NT2/D1 (cell line): ENCODE data around the gene FIGNL2.

Experiments used
- SUZ12 ChIP-seq: IDR thresholded peaks from 2 replicates; pipeline ENCODE4 v1.6.1; 2011; ENCODE audit not compliant: insufficient read length, insufficient read depth; ENCODE audit errors: extremely low read depth
- YY1 ChIP-seq: IDR thresholded peaks from 2 replicates; pipeline ENCODE4 v1.6.1; 2011; ENCODE audit not compliant: insufficient read length, insufficient read depth

DNA sequence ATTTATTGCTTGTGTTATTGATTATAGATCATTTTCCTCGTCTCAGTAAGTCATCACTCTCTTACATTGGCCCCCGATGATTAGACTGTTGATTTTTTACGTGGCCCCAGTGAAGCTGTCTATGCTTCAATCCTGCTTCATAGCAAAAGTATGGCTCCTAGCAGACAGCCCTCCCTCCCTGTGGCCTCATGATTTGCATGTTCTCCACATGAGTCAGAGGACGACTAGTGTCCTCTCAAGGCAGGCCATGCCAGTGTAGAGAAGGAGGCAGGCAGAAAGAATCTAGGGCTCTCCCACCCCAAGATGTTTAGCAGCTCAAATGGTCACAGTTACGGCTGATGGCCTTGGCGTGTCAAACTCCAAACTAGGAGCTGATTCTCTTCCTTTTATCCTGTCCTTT is 59.6 kb downstream of the FIGNL2 start:
- TF ChIP-seq SUZ12 (no peak), YY1 (no peak)
